ENCODE measurements around the gene SYK.

- TF ChIP-seq POLR2A (IDR thresholded peaks at IDR 0.05) (no peak), CTCF (IDR thresholded peaks at IDR 0.05) (no peak)
These were observed 91.3 kb downstream of the SYK start for GRCh38 chr9:90892918-90893317.
